ENCODE measurements around the gene ERCC1. TPM values are rescaled to one million over a fixed set of nuclear protein-coding genes. Genes with fewer than 3 reads are reported as not detected.

The ERCC1 gene
- polyA plus RNA-seq, 2 of the 4 experiments (the other 2 are of a cell fraction), result 81.7 to 93.0 TPM

GRCh38 chr19:45423033-45423588, 606 bp downstream of the ERCC1 start:
- Histone ChIP-seq H3K4me3 (peak overlapping the region; percentile 58), H3K4me1 (peaks cover 28% of the 10 kb centered on the region), H3K27ac (peak overlapping the region; percentile 93 to 95), H3K4me2 (peak overlapping the region; percentile 90), H3K9me3 (no peaks in the 10 kb centered on the region)
- FAIRE-seq (no peak), ATAC-seq (no peak), DNase-seq (ENCODE audit: low read depth in 1 of 2, low spot score in 1 of 2) (peak in 1 of 2 experiments; percentile 7)
- ChIA-PET CTCF (interaction anchor here (4.8 to 27.6 kb wide), 2 partner anchors 20 to 44 kb away, joined by 44 to 1883 read pairs; partner anchors contain the start of genes FOSB and PPP1R13L), POLR2A (interaction anchor here (0.9 to 1.0 kb wide), 3 partner anchors 17 to 49 kb away, joined by 3 to 6 read pairs (median 3); partner anchors contain the start of gene PPP1R13L)
- WGBS (ENCODE audit: missing lambda C conversion rate), result 16% methylated on average over 20 of the region's 20 CpGs
- no peak for TF ChIP-seq FOXS1 (CRISPR knock-in tag; IDR thresholded peaks at IDR 0.05)
- TF ChIP-seq POLR2AphosphoS2 (conservative IDR thresholded peaks at IDR 0.05; ENCODE audit: low read length), result no peak
- no peak for TF ChIP-seq RCOR1 (IDR thresholded peaks at IDR 0.05; ENCODE audit: low read depth, low read length)
- TF ChIP-seq EHF (CRISPR knock-in tag; IDR thresholded peaks at IDR 0.05), result no peak
- no peak for TF ChIP-seq HMGXB4 (CRISPR knock-in tag; IDR thresholded peaks at IDR 0.05; ENCODE audit: borderline replicate concordance)
- TF ChIP-seq, protein P1, sequence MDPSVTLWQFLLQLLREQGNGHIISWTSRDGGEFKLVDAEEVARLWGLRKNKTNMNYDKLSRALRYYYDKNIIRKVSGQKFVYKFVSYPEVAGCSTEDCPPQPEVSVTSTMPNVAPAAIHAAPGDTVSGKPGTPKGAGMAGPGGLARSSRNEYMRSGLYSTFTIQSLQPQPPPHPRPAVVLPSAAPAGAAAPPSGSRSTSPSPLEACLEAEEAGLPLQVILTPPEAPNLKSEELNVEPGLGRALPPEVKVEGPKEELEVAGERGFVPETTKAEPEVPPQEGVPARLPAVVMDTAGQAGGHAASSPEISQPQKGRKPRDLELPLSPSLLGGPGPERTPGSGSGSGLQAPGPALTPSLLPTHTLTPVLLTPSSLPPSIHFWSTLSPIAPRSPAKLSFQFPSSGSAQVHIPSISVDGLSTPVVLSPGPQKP (IDR thresholded peaks at IDR 0.05; ENCODE audit: low read depth, low read length), result no peak
- TF ChIP-seq ZSCAN20 (CRISPR knock-in tag; IDR thresholded peaks at IDR 0.05), result no peak
- TF ChIP-seq NPAS2 (CRISPR knock-in tag; IDR thresholded peaks at IDR 0.05; ENCODE audit: borderline replicate concordance), result no peak
- TF ChIP-seq KDM1A (IDR thresholded peaks at IDR 0.05; ENCODE audit: low read depth), result no peak
- no peak for TF ChIP-seq NR3C1 (IDR thresholded peaks at IDR 0.05)
- no peak for TF ChIP-seq HOXB5 (CRISPR knock-in tag; IDR thresholded peaks at IDR 0.05)
- no peak for TF ChIP-seq RAD21 (conservative IDR thresholded peaks at IDR 0.05 in 1 of 2, IDR thresholded peaks at IDR 0.05 in 1 of 2)

DNA sequence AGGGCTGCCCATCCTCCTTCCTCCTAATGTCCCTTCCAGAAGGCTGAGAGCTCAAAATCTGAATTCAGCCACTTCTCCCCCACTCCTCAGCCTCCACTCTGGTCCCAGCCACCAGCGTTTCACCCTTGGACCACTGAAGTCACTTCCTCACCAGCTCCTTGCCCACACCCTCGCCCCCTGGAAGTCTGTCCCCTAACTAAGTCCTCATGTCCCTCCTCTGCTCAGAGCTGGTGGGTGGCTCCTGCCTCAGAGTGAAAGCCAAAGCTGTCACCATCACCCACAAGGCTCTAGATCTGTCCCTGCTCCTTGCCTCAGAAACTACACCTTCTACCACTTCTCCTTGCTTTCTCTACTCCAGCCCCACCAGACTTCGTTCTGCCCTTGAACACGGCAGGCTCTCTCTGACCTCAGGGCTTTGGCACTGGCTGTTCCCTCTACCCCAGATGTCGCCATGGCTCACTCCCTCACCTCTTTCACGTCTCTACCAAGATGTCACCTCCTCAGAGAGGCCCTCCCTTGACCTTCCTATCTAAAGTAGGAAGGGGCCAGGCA, 1.7 kb downstream of the ERCC1 start:
- no peak for FAIRE-seq
- TF ChIP-seq FOSL2 (IDR thresholded peaks at IDR 0.05) (no peak), FOSL2 (CRISPR knock-in tag; IDR thresholded peaks at IDR 0.05) (no peak)
- Histone ChIP-seq H3K4me1 (peaks cover 24% of the 10 kb centered on the region), H3K4me2 (peak overlapping the region; percentile 90; the same call in 1 of the 3 replicates), H3K27ac (no peak overlapping the region), H3K4me3 (no peak overlapping the region), H3K9me3 (no peaks in the 10 kb centered on the region)
- ChIA-PET POLR2A (no interaction called here), CTCF (interaction anchor here (0.6 to 2.3 kb wide), 5 partner anchors 17 to 63 kb away, joined by 3 to 8 read pairs (median 4); no protein-coding TSS in a partner anchor)
- no peak for DNase-seq (ENCODE audit: low read depth in 1 of 2, low spot score in 1 of 2)
- WGBS (ENCODE audit: missing lambda C conversion rate), result 90% methylated on average over 6 of the region's 6 CpGs
- no peak for ATAC-seq

- TF ChIP-seq HOXB13 (CRISPR knock-in tag; IDR thresholded peaks at IDR 0.05; ENCODE audit: low read depth), result no peak
- TF ChIP-seq RCOR1 (IDR thresholded peaks at IDR 0.05; ENCODE audit: low read depth, low read length), result no peak
- no peak for TF ChIP-seq CEBPB (IDR thresholded peaks at IDR 0.05)
- TF ChIP-seq, protein P1 (IDR thresholded peaks at IDR 0.05; ENCODE audit: low read depth, low read length), result no peak
- TF ChIP-seq BHLHE40 (IDR thresholded peaks at IDR 0.05; ENCODE audit: low read depth, low read length), result no peak
- TF ChIP-seq TP53 (CRISPR knock-in tag; IDR thresholded peaks at IDR 0.05), result no peak
- TF ChIP-seq FOSB (CRISPR knock-in tag; IDR thresholded peaks at IDR 0.05), result no peak
- no peak for TF ChIP-seq RAD21 (conservative IDR thresholded peaks at IDR 0.05 in 1 of 2, IDR thresholded peaks at IDR 0.05 in 1 of 2)
- TF ChIP-seq NFE2L2 (conservative IDR thresholded peaks at IDR 0.05; ENCODE audit: low read length), result no peak
- TF ChIP-seq, protein P2, sequence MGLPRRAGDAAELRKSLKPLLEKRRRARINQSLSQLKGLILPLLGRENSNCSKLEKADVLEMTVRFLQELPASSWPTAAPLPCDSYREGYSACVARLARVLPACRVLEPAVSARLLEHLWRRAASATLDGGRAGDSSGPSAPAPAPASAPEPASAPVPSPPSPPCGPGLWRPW (IDR thresholded peaks at IDR 0.05), result no peak
- TF ChIP-seq HMGXB4 (CRISPR knock-in tag; IDR thresholded peaks at IDR 0.05; ENCODE audit: borderline replicate concordance), result no peak
- no peak for TF ChIP-seq PHF8 (IDR thresholded peaks at IDR 0.05; ENCODE audit: borderline replicate concordance, low read depth)
- no peak for TF ChIP-seq RARB (CRISPR knock-in tag; IDR thresholded peaks at IDR 0.05)
- TF ChIP-seq ESRRA (IDR thresholded peaks at IDR 0.05; ENCODE audit: borderline replicate concordance, low read length), result no peak
- TF ChIP-seq SMC3 (IDR thresholded peaks at IDR 0.05), result no peak
- no peak for TF ChIP-seq GATA3 (IDR thresholded peaks at IDR 0.05; ENCODE audit: borderline replicate concordance)
- CTCF ChIA-PET, result interaction anchor here (0.8 to 2.3 kb wide), 6 partner anchors 9 to 58 kb away, joined by 3 to 8 read pairs (median 6); no protein-coding TSS in a partner anchor
- H3K9me3 ChIP-seq, result no peaks in the 10 kb centered on the region
- WGBS (ENCODE audit: missing lambda C conversion rate), result 94% methylated on average over 6 of the region's 6 CpGs
- no peak for DNase-seq (ENCODE audit: low read depth in 1 of 2, low spot score in 1 of 2)
- H3K4me3 ChIP-seq, result no peak overlapping the region
- no peak for ATAC-seq
- H3K4me2 ChIP-seq, result no peak overlapping the region
- no peak overlapping the region for H3K27ac ChIP-seq
- peaks cover 28% of the 10 kb centered on the region for H3K4me1 ChIP-seq
- POLR2A ChIA-PET, result no interaction called here
- FAIRE-seq, result no peak
Observed at GRCh38 chr19:45420871-45421270, 2.8 kb downstream of the ERCC1 start.

Data from A549 (cell line).